T-helper 2 cell (primary cell): ENCODE measurements around the gene IRGC.
"Not testable (repeated sequence)": the region's sequence is repeated elsewhere in the genome, so short reads cannot be mapped to it uniquely, and the experiment has no call there.

Source experiments
- DNase-seq, 5 experiments: peaks; one replicate each; pipeline versions ENCODE4 v3.0.0 to v3.0.0-alpha.2; 2012 to 2022

IRGC gene

DNA sequence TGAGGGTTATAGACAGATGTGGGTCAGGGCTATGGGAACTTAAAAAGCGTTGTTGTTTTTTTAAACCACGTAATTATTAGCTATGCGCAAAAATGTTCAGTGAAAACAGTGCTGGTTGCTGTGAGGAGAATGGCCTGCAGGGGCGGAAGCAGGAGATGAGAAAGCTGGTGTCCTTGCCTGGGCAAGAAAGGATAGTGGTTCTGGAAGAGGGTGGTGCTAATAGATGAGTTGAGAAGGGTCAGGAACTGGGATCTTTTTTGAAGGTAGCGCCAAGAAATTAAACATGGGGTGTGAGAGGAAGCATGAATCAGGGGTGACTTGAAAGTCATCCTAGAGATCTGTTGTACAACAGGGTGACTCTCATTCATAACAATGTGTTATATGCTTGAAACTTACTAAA lies 43.6 kb downstream of the IRGC start:
- DNase-seq = no peak

DNA sequence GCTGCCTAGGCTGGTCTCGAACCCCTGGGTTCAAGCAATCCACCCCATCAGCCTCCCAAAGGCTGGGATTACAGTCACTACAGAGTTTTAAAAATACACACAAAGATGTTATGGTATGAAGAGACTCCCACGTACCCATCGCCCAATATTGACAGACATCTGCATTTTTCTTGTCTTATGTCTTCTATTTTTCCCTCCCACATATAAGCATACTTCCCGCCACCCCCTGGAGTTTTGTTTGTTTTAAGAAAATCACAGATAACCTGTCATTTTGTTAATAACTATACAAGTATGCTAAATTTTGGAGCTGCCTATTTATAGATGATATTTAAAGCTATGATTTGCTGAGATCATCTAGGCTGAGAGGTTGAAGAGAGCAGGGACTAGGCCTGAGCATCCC lies 45.1 kb downstream of the IRGC start:
- no peak for DNase-seq

DNA sequence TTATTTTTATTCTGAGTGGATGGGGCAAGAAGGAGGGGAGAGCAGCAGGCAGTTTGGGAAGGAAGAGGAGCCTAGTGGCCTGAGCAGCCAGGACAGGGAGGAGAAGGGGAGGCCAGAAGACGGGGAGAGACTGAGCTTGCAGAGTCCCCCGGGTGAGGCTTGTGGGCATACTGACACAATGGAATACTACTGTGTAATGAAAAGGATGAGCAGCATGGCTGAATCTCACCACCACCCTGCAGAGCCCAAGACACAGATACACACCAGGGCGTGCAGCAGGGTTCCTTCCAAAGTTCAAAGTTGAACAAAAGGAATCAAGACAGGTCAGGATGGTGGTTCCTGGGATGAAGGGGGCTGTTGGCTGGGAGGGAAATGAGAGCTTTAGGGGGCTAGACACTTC lies 46.9 kb downstream of the IRGC start:
- DNase-seq = no peak

DNA sequence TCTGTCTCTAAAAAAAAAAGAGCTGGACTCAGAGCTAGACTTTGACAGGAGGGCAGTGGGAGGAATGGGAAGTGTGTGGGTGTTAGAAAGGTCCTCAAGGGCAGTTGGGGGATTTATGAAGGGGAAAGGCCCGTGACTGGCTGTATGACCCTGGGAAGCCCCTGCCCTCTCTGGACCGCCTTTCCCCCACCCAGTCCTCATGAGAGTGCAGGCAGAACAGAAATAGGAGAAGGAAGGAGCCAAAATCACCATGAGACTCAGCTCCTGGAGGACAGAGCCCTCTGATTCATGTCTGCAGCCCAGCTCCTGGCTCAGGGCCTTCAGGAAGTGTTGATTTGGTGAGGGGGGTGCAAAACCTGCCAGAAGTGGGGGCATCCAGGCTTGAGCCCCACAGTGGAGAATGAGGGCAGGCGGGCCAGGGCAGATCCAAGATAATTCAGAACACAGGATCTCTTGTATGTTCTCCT lies 47.6 kb downstream of the IRGC start:
- DNase-seq = no peak

DNA sequence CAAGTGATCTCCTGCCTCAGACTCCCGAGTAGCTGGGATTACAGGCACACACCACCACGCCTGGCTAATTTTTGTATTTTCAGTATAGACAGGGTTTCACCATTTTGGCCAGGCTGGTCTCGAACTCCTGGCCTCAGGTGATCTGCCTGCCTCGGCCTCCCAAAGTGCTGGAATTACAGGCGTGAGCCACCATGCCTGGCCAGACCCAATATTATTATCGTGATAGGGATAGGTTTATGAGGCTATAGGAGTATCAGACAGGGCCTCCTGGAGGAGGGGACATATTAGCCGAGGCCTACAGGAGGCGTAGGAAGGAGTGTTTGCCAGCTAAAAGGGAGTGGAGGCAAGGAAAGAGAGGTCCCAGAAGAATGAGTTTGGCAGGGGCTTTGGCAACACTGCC lies 48.8 kb downstream of the IRGC start:
- DNase-seq = not testable (repeated sequence)

DNA sequence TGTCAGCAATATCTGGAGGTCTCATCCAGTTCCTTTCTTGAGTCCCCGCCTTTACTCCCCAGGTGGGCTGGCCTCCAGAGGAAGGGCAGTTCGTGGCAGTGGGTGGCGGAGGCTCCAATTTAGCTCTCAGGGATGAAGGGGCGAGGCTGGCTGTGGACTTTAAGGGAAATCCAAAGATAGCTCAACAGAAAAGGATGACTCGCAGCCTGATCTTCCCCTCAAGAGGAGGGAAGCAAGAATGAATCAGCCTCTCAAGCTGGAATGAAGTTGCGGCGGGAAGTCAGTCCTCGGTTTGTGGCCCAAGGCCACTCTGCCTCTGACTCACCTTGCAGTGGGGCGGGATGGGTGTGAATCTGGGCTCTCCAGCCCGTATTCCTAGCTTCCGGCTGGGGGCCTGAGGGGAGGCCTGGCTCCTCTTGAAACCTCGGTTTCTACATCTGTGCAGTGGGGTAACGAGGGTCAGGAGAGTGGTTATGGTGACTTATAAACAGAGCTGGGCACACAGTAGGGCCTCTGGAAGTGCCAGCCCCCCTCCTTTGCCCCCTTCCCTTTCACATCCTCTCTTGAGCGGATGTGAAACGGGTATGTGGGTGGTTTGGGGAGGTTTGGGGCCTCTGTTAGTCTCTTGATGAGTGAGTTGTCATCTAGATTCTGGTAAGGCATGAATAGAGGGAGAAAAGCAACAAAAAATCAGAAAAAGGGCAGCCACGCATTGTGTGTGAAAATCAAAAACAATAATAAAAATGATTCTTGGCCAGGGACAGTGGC lies 49.4 kb downstream of the IRGC start:
- peak in 4 of 5 experiments; percentile 57 to 95 (median 74) for DNase-seq

DNA sequence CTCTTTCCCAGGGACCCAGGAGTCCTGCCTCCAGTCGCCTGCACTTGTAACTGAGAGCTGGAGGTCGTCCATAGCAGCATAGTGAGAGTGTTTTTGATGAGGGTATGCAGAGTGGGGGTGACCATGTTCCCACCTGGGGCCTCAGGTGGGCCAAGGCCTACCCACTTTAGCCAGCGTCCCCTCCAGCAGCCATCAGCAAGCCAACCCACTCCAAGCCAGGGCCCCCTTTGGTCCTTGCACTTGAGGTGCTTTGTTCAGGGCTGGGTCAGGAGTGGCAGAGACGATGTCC lies 50.8 kb downstream of the IRGC start:
- DNase-seq = no peak

DNA sequence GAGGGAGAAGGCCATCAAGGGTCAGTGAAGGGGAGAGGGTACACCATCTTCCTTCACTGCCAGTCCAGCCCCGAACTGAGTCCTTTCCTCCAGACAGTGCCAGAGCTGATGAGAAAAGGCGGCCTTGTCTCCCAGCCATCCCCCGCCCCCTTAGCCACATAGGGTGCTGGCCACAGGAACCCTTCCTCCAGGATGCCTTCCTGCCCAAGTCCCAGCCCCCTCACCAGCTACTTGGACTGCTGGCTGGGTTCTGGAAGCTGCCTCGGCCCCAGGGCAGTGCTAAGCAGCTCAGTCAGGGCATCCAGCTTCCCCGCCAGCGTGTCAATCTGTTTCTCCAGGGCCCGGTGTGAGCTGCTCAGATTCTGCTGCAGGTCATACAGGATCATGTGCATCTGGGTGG lies 51.4 kb downstream of the IRGC start:
- DNase-seq = no peak

DNA sequence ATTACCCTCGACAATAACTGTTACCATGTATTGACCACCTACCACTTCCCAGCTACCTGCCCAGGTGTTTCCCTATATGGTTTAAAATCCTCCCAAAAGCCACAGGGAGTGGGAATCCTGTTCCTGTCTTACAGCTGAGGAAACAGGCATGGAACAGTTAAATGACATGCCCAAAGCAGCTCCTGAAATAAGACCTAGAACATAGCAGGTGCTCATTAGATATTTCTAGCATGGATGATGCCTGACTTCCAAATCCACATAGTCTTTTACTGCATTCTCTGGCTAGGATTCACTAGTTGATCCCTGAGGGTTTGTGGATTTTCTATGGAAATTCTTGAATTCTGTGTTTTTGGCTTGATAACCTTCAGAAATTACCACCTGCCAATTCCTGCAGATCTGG lies 51.9 kb downstream of the IRGC start:
- no peak for DNase-seq

DNA sequence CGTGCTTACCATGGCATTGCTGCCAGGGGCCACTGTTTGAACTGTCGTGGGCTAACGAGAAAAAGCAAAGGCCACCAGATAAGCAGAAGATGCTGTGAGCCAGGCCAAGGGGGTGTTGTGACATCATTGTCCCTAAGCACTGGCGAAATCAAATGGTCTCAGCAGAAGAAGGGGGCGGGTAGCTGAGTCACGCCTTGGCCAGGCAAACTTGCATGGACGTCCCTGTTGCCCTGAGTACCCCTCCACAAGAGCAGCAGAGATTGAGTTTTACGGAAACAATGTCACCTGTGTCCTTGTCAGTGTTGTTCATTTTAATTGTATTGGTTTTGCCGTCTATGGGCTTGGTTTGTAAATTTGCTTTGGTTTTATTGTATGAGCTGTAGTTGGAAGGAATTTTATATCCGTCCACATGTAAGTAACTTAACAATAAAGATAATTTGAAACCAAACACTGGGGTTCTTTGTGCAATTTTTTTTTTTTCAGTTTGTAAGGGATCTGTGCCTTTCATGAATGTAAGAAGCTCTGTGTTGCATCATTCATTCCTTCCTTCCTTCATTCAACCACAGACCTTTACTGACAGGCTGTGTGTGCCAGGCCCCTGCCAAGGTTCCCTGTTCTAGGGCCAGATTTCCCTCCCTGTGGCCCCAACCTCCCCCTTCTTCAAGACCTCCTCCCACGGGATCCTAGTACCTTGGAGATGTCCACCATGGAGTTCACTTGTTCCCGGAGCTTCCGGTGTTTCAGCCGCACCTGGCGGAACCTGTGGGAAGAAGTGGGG lies 52.6 kb downstream of the IRGC start:
- DNase-seq = no peak

DNA sequence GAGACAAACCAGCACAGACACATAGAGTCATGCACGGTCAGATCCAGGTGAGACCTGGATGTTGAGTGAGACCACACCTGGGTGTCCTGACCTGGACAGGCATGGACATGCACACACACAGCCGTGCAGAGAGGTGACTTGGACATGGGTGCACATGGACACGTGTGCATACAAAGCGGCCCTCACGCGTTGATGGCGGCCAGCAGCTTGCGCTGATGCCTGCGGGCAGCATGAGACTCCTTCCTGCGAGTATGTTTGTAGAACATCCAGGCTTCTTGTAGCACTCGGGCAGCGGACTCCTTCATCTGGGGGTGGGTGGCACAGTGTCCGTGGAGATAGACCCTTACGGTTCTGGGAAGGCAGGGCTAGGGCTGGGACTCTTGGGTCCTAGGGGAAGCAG lies 53.4 kb downstream of the IRGC start:
- no peak for DNase-seq
